CD4-positive, alpha-beta T cell treated with Interferon alpha-2 for 1 hour (primary cell): ENCODE results near the gene NTM.

ENCODE experiments used
- DNase-seq, 2 donors: peaks; one replicate each; pipeline ENCODE4 v3.0.0-alpha.2; 2020 to 2022

NTM gene

GRCh38 chr11:131572423-131572822 lies 202.0 kb downstream of the NTM start:
- DNase-seq: no peak

GRCh38 chr11:131579932-131580387 lies 209.5 kb downstream of the NTM start:
- DNase-seq: no peak

- DNase-seq: no peak
These were observed 210.1 kb downstream of the NTM start for GRCh38 chr11:131580476-131580875.

- no peak for DNase-seq
These were observed 210.6 kb downstream of the NTM start for GRCh38 chr11:131581046-131581445.

GRCh38 chr11:131582021-131582525 lies 211.7 kb downstream of the NTM start:
- DNase-seq: no peak

- no peak for DNase-seq
These were observed 213.0 kb downstream of the NTM start for GRCh38 chr11:131583421-131583820.

- DNase-seq: no peak
These were observed 213.5 kb downstream of the NTM start for GRCh38 chr11:131583938-131584337.

GRCh38 chr11:131584785-131585592 lies 214.6 kb downstream of the NTM start:
- DNase-seq: no peak

- no peak for DNase-seq
These were observed 217.6 kb downstream of the NTM start for GRCh38 chr11:131588057-131588456.

GRCh38 chr11:131591051-131591461 lies 220.6 kb downstream of the NTM start:
- DNase-seq: no peak

GRCh38 chr11:131592152-131592551 lies 221.7 kb downstream of the NTM start:
- no peak for DNase-seq

GRCh38 chr11:131592734-131593133 lies 222.3 kb downstream of the NTM start:
- DNase-seq: no peak

GRCh38 chr11:131593301-131593700 lies 222.9 kb downstream of the NTM start:
- no peak for DNase-seq

GRCh38 chr11:131595797-131596196 lies 225.4 kb downstream of the NTM start:
- no peak for DNase-seq

GRCh38 chr11:131597890-131598289 lies 227.5 kb downstream of the NTM start:
- DNase-seq: no peak

- DNase-seq: no peak
These were observed 227.9 kb downstream of the NTM start for GRCh38 chr11:131598305-131598704.

- no peak for DNase-seq
These were observed 228.9 kb downstream of the NTM start for GRCh38 chr11:131599285-131599684.

GRCh38 chr11:131600628-131601027 lies 230.2 kb downstream of the NTM start:
- no peak for DNase-seq

GRCh38 chr11:131601586-131601985 lies 231.2 kb downstream of the NTM start:
- DNase-seq: no peak

GRCh38 chr11:131602431-131602830 lies 232.0 kb downstream of the NTM start:
- DNase-seq: no peak

- DNase-seq: no peak
These were observed 236.5 kb downstream of the NTM start for GRCh38 chr11:131606811-131607335.

GRCh38 chr11:131609337-131609736 lies 238.9 kb downstream of the NTM start:
- DNase-seq: no peak

GRCh38 chr11:131609921-131610320 lies 239.5 kb downstream of the NTM start:
- DNase-seq: no peak

- no peak for DNase-seq
These were observed 240.9 kb downstream of the NTM start for GRCh38 chr11:131611322-131611721.
